Thoracic aorta (tissue), 2 donors: Measurements from ENCODE around the gene OR2M3. TPM values are rescaled to one million over a fixed set of nuclear protein-coding genes. Genes with fewer than 3 reads are reported as not detected.

Experiments
- ATAC-seq: fragments of 150-250 bp; one replicate; pipeline ENCODE4 v1.8.0; 2017; ENCODE audit warnings: low read depth; ENCODE audit not compliant: insufficient number of reproducible peaks, low FRiP score
- DNase-seq: peaks from one replicate; pipeline ENCODE4 v3.0.0-alpha.2; 2020; ENCODE audit warnings: low spot score
- H3K27ac ChIP-seq, 2 donors: fragments of 200-600 bp; sonication (generic); 1 replicate in 1 of 2; 2 replicates in 1 of 2; pipeline ENCODE4 v1.5.1; 2016; ENCODE audit warnings: mild to moderate bottlenecking in 2 of 2, moderate library complexity in 2 of 2
- H3K27me3 ChIP-seq: fragments of 200-600 bp; sonication (generic); replicated peaks from 2 replicates; pipeline ENCODE4 v1.6.0; 2016; ENCODE audit warnings: mild to moderate bottlenecking; ENCODE audit not compliant: insufficient read depth
- H3K36me3 ChIP-seq: fragments of 200-600 bp; sonication (generic); one replicate; pipeline ENCODE4 v1.5.1; 2016
- H3K4me1 ChIP-seq, 2 donors: fragments of 200-600 bp; sonication (generic); 1 replicate in 1 of 2; 2 replicates in 1 of 2; pipeline versions ENCODE4 v1.5.1 to v1.6.0; 2016; ENCODE audit warnings: low read depth in 2 of 2, mild to moderate bottlenecking in 1 of 2; ENCODE audit not compliant: control insufficient read depth in 1 of 2
- H3K4me3 ChIP-seq: fragments of 200-600 bp; sonication (generic); 2 replicates; pipeline ENCODE4 v1.5.1; 2016; ENCODE audit warnings: mild to moderate bottlenecking
- H3K9me3 ChIP-seq: fragments of 200-600 bp; sonication (generic); 2 replicates; pipeline ENCODE4 v1.5.1; 2016
- total RNA-seq, 2 donors: library from RNA; depleted of rRNA; stranded (reverse); fragments of >200 nt; gene quantifications; one replicate each; pipeline versions ENCODE4 v1.1.0 to v1.2.3, GENCODE V29; 2016
- TF ChIP-seq, protein P1 (sequence below): fragments of 200-600 bp; sonication (generic); IDR thresholded peaks from one replicate; pipeline ENCODE4 v1.5.1; 2019; ENCODE audit warnings: antibody characterized with exemption

Gene OR2M3
- total RNA-seq, 2 donors from 2014 or later, result not detected

- no peaks in the 10 kb centered on the region for H3K27me3 ChIP-seq
- no peaks in the 10 kb centered on the region for H3K4me1 ChIP-seq
- no peak overlapping the region for H3K4me3 ChIP-seq
- H3K9me3 ChIP-seq, result peaks cover 3% of the 10 kb centered on the region
- H3K36me3 ChIP-seq, result no peaks in the 10 kb centered on the region
- ATAC-seq, result no peak
- H3K27ac ChIP-seq, result no peak overlapping the region
- no peak for DNase-seq
- TF ChIP-seq, protein P1, sequence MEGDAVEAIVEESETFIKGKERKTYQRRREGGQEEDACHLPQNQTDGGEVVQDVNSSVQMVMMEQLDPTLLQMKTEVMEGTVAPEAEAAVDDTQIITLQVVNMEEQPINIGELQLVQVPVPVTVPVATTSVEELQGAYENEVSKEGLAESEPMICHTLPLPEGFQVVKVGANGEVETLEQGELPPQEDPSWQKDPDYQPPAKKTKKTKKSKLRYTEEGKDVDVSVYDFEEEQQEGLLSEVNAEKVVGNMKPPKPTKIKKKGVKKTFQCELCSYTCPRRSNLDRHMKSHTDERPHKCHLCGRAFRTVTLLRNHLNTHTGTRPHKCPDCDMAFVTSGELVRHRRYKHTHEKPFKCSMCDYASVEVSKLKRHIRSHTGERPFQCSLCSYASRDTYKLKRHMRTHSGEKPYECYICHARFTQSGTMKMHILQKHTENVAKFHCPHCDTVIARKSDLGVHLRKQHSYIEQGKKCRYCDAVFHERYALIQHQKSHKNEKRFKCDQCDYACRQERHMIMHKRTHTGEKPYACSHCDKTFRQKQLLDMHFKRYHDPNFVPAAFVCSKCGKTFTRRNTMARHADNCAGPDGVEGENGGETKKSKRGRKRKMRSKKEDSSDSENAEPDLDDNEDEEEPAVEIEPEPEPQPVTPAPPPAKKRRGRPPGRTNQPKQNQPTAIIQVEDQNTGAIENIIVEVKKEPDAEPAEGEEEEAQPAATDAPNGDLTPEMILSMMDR, result no peak
Observed at GRCh38 chr1:248194117-248194516, 2.9 kb upstream of the OR2M3 start.

GRCh38 chr1:248215880-248216279 is 18.8 kb downstream of the OR2M3 start:
- Histone ChIP-seq H3K9me3 (no peaks in the 10 kb centered on the region), H3K4me1 (no peaks in the 10 kb centered on the region), H3K27ac (no peak overlapping the region), H3K36me3 (no peaks in the 10 kb centered on the region), H3K27me3 (no peaks in the 10 kb centered on the region), H3K4me3 (no peak overlapping the region)
- ATAC-seq (no peak), DNase-seq (no peak)
- TF ChIP-seq, protein P1, result no peak

DNA sequence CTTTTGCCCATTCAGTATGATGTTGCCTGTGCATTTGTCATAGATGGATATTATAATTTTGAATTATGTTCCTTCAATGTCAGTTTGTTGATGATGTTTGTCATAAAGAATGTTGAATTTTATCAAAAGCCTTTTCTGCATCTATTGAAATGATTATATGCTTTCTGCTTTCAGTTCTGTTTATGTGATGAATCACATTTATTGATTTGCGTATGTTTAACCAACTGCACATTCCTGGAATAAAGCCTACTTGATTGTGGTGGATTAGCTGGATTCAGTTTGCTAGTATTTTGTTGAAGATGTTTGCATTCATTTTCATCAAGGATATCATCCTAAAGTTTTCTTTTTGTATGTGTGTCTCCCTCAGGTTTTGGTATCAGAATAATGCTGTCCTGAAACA is 28.5 kb downstream of the OR2M3 start:
- H3K27me3 ChIP-seq, result no peaks in the 10 kb centered on the region
- H3K36me3 ChIP-seq, result no peaks in the 10 kb centered on the region
- H3K9me3 ChIP-seq, result no peaks in the 10 kb centered on the region
- no peak for ATAC-seq
- no peaks in the 10 kb centered on the region for H3K4me1 ChIP-seq
- TF ChIP-seq, protein P1, result no peak
- DNase-seq, result no peak
- no peak overlapping the region for H3K27ac ChIP-seq
- H3K4me3 ChIP-seq, result no peak overlapping the region

DNA sequence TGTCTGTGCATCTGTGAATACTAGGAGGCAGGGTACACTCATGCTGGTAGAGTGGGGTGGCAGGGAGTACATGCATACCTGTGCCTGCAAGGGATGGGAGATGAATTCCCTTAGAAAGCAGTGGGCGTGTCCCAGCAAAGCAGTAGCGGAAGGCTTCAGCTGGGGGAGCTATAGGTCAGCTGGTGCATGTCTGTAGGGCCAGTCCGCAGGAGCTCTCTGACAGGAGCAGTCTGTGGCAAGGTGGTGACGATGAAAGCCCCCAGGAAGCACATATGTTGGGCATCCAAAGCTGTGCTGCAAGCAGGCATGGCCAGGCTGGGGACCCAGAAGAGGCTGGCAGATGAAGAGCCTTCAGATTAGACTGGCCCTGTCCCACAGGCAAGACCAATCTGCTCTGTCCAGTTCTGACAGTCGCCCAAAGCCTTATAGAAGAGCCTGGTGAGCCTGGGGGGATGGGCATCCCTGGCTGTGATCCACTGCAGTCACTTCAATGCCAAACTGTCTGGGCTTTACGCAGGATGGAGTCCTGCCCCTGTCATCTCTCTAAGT is 32.4 kb downstream of the OR2M3 start:
- no peaks in the 10 kb centered on the region for H3K27me3 ChIP-seq
- TF ChIP-seq, protein P1, result no peak
- H3K4me1 ChIP-seq, result no peaks in the 10 kb centered on the region
- H3K4me3 ChIP-seq, result no peak overlapping the region
- DNase-seq, result no peak
- no peak overlapping the region for H3K27ac ChIP-seq
- no peaks in the 10 kb centered on the region for H3K36me3 ChIP-seq
- no peaks in the 10 kb centered on the region for H3K9me3 ChIP-seq
- ATAC-seq, result no peak

GRCh38 chr1:248231117-248231516 is 34.1 kb downstream of the OR2M3 start, which contains the start of gene OR2M4:
OR2M4 (plus strand) TSS chr1:248231417; CDS start chr1:248238929, 7,512 bp downstream.
- no peaks in the 10 kb centered on the region for H3K27me3 ChIP-seq
- H3K36me3 ChIP-seq, result no peaks in the 10 kb centered on the region
- ATAC-seq (no peak), DNase-seq (no peak)
- no peaks in the 10 kb centered on the region for H3K4me1 ChIP-seq
- TF ChIP-seq, protein P1, result no peak
- no peak within 1 kb of the TSS for H3K4me3 ChIP-seq
- no peak within 1 kb of the TSS for H3K27ac ChIP-seq
- H3K9me3 ChIP-seq, result no peaks in the 10 kb centered on the region
